Measurements from ENCODE around the gene RNASE4. TPM values are rescaled to one million over a fixed set of nuclear protein-coding genes. Genes with fewer than 3 reads are reported as not detected.

The RNASE4 gene
- total RNA-seq, 1 experiment from 2014 or later: 5.9 TPM

DNA sequence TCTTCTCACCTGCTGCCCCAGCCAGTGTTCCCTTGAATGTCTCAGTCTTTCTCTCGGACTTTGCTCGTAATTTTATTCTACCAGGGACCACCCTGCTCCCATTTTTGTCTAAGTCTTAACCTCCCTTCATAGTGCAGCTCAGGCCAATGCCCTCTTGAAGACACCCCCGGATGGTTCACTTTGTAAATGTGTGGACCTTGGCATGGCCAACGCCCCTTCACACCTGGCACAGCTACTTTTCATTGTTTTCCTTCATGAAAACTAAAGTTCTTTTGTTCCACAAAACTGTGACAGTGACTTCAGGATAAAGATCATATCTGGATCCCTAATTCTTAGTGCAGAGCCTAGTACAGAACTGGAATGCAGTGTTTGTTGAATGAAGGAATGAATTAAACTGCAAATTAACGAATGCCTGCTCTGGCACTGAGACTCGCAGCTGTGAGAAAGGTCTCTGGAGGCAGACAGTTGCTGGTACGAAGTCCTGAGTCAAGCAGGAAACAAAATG, 3.5 kb upstream of the RNASE4 start:
- no TSS peak for BruUV-seq (replicated peaks)
- H3F3A ChIP-seq (ENCODE audit: low read length, unreplicated experiment): no peaks in the 10 kb centered on the region
- H3K4me3 ChIP-seq (ENCODE audit: low read length): peak overlapping the region; percentile 85
- no peaks in the 10 kb centered on the region for H3K9me3 ChIP-seq (ENCODE audit: low read length)
- peaks cover 25% of the 10 kb centered on the region for H3K4me1 ChIP-seq (ENCODE audit: insufficient read depth, low read length)
- intact Hi-C loops (cut with micrococcal nuclease): loop anchor here (1.0 kb wide), 3 partner anchors 9 to 50 kb away; no protein-coding TSS in a partner anchor
- peak; percentile 6; the same call in 1 of the 2 replicates for ATAC-seq
- ChIA-PET POLR2A (ENCODE audit: unreplicated experiment) (no interaction called here), CTCF (interaction anchor here (0.6 to 2.4 kb wide), 2 partner anchors 10 to 18 kb away, joined by 10 to 12 read pairs; no protein-coding TSS in a partner anchor)
- peak overlapping the region; percentile 94 for H3K4me2 ChIP-seq (ENCODE audit: low read length)
- no peaks in the 10 kb centered on the region for H3K27me3 ChIP-seq (ENCODE audit: low read length)
- no peaks in the 10 kb centered on the region for H4K20me1 ChIP-seq (ENCODE audit: low read length)
- peak overlapping the region; percentile 35 for H3K9ac ChIP-seq (ENCODE audit: low read length)
- TF ChIP-seq EZH2phosphoT487 (IDR thresholded peaks at IDR 0.05; ENCODE audit: borderline replicate concordance, low read length) (no peak), EZH2 (IDR thresholded peaks at IDR 0.05; ENCODE audit: low read length, unreplicated experiment) (no peak)
- TF ChIP-seq, protein P1, sequence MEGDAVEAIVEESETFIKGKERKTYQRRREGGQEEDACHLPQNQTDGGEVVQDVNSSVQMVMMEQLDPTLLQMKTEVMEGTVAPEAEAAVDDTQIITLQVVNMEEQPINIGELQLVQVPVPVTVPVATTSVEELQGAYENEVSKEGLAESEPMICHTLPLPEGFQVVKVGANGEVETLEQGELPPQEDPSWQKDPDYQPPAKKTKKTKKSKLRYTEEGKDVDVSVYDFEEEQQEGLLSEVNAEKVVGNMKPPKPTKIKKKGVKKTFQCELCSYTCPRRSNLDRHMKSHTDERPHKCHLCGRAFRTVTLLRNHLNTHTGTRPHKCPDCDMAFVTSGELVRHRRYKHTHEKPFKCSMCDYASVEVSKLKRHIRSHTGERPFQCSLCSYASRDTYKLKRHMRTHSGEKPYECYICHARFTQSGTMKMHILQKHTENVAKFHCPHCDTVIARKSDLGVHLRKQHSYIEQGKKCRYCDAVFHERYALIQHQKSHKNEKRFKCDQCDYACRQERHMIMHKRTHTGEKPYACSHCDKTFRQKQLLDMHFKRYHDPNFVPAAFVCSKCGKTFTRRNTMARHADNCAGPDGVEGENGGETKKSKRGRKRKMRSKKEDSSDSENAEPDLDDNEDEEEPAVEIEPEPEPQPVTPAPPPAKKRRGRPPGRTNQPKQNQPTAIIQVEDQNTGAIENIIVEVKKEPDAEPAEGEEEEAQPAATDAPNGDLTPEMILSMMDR (conservative IDR thresholded peaks at IDR 0.05; ENCODE audit: low read depth, low read length): no peak
- no peaks in the 10 kb centered on the region for H3K9me2 ChIP-seq (replicated peaks; ENCODE audit: low read length)
- H3K27ac ChIP-seq (ENCODE audit: low read length): peak overlapping the region; percentile 80
- H3K79me2 ChIP-seq (ENCODE audit: low read length): no peaks in the 10 kb centered on the region
- DNase-seq: peak; percentile 80
- peak overlapping the region; percentile 82 for H2AFZ ChIP-seq (ENCODE audit: low read length)
- no peaks in the 10 kb centered on the region for H3K36me3 ChIP-seq (ENCODE audit: low read depth, low read length)

DNA sequence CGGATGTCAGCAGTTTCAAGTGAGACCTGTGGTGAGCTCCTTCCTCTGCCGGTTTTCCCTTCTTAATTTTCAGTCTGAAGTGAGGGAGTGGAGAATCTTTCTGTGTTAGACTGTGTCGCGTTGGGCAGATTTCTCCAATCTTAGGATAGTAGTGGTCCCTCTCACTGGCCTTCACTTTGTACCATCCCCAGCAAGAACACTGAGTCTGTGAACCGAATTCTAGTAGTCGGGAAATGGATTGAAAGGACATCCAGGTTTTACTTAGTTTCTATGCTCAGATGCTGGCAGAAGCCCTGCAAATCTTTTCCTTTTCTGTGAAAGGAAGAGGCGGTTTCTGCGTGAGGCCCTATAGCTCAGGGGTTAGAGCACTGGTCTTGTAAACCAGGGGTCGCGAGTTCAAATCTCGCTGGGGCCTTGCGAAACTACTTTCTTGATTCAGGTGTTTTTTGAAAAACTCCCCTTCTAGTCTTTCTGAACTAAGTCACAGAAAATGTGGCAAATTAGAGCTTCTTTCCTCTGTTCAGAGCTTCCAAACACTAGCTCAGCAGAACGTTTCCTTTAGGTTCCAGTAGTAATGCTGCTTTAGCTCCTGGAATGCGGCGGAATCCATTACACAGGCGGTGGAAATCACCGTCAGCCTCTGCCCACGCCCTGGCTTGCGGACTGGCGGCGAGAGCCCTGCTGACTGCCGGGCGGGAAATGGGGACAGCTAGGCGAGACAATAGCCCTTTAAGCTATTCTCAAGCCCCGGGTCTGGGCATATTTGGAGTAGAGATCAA, 2.8 kb upstream of the RNASE4 start:
- H3K36me3 ChIP-seq (ENCODE audit: low read depth, low read length): no peaks in the 10 kb centered on the region

More for the DNA sequence above, 2.8 kb upstream of the RNASE4 start:
- Histone ChIP-seq H3K4me1 (ENCODE audit: insufficient read depth, low read length) (peaks cover 25% of the 10 kb centered on the region), H3F3A (ENCODE audit: low read length, unreplicated experiment) (no peaks in the 10 kb centered on the region), H3K79me2 (ENCODE audit: low read length) (no peaks in the 10 kb centered on the region), H3K4me2 (ENCODE audit: low read length) (peak overlapping the region; percentile 94), H3K27ac (ENCODE audit: low read length) (peak overlapping the region; percentile 80), H3K9me2 (replicated peaks; ENCODE audit: low read length) (no peaks in the 10 kb centered on the region), H3K9me3 (ENCODE audit: low read length) (no peaks in the 10 kb centered on the region), H3K4me3 (ENCODE audit: low read length) (peak overlapping the region; percentile 85), H3K27me3 (ENCODE audit: low read length) (no peaks in the 10 kb centered on the region), H2AFZ (ENCODE audit: low read length) (peak overlapping the region; percentile 93), H4K20me1 (ENCODE audit: low read length) (no peaks in the 10 kb centered on the region), H3K9ac (ENCODE audit: low read length) (peak overlapping the region; percentile 88)
- POLR2A ChIA-PET (ENCODE audit: unreplicated experiment): interaction anchor here (0.5 to 1.2 kb wide), 4 partner anchors 51 to 220 kb away, joined by 3 to 4 read pairs (median 3); partner anchors contain the start of gene PIP4P1
- peak; percentile 5 for ATAC-seq
- BruUV-seq (replicated peaks): no TSS peak
- CTCF ChIA-PET: interaction anchor here (0.6 to 2.4 kb wide), 2 partner anchors 9 to 416 kb away, joined by 4 to 10 read pairs; no protein-coding TSS in a partner anchor
- TF ChIP-seq EZH2phosphoT487 (IDR thresholded peaks at IDR 0.05; ENCODE audit: borderline replicate concordance, low read length) (no peak), EZH2 (IDR thresholded peaks at IDR 0.05; ENCODE audit: low read length, unreplicated experiment) (no peak)
- TF ChIP-seq, protein P1 (conservative IDR thresholded peaks at IDR 0.05; ENCODE audit: low read depth, low read length): no peak
- intact Hi-C loops (cut with micrococcal nuclease): loop anchor here (1.0 to 2.0 kb wide), 4 partner anchors 9 to 221 kb away; partner anchors contain the start of gene PIP4P1
- DNase-seq: peak; percentile 97

Data from PC-3 (cell line).